Esophagus muscularis mucosa (tissue), 4 donors: ENCODE data around the gene ST3GAL3. TPM values are rescaled to one million over a fixed set of nuclear protein-coding genes. Genes with fewer than 3 reads are reported as not detected.

ENCODE experiments used
- DNase-seq: peaks from one replicate; pipeline ENCODE4 v3.0.0-alpha.2; 2017; ENCODE audit errors: extremely low spot score
- H3K27ac ChIP-seq, 4 donors: fragments of 200-600 bp; sonication (generic); replicated peaks in 1 of 4; 1 replicate in 3 of 4; 2 replicates in 1 of 4; pipeline ENCODE4 v1.5.1; 2016 to 2019; ENCODE audit warnings: mild to moderate bottlenecking in 1 of 4
- H3K27me3 ChIP-seq, 4 donors: fragments of 200-600 bp; sonication (generic); one replicate each; pipeline versions ENCODE4 v1.5.1 to v1.6.0; 2016 to 2019
- H3K36me3 ChIP-seq, 4 donors: fragments of 200-600 bp; sonication (generic); one replicate each; pipeline ENCODE4 v1.5.1; 2016 to 2019
- H3K4me1 ChIP-seq, 4 donors: fragments of 200-600 bp; sonication (generic); one replicate each; pipeline ENCODE4 v1.5.1; 2016 to 2019
- H3K4me3 ChIP-seq, 4 donors: fragments of 200-600 bp; sonication (generic); 1 replicate in 2 of 4; 2 replicates in 2 of 4; pipeline ENCODE4 v1.5.1; 2016 to 2019; ENCODE audit warnings: mild to moderate bottlenecking in 4 of 4, moderate library complexity in 1 of 4
- H3K9me3 ChIP-seq, 4 donors: fragments of 200-600 bp; sonication (generic); 1 replicate in 3 of 4; 2 replicates in 1 of 4; pipeline ENCODE4 v1.5.1; 2016 to 2019
- EP300 ChIP-seq: sonication (generic); formaldehyde crosslinking; IDR thresholded peaks from one replicate; pipeline ENCODE4 v1.6.1; 2017; ENCODE audit warnings: antibody characterized with exemption
- POLR2A ChIP-seq: fragments of 450-650 bp; IDR thresholded peaks from one replicate; pipeline ENCODE4 v1.6.1; 2017; ENCODE audit warnings: antibody characterized with exemption, moderate library complexity, mild to moderate bottlenecking, low read depth
- POLR2AphosphoS5 ChIP-seq, 2 donors: sonication (generic); formaldehyde crosslinking; IDR thresholded peaks; one replicate each; pipeline ENCODE4 v1.6.1; 2017; ENCODE audit warnings: antibody characterized with exemption in 2 of 2
- WGBS: methylation state at CpG from one replicate; pipeline ENCODE4 v1.1.5; 2018; 5-methylcytosine and 5-hydroxymethylcytosine counted together
- intact Hi-C: fragments of 100-400 bp; cut with DNase I; formaldehyde crosslinking; loops from one replicate; pipeline ENCODE4 v1.15.1; 2023
- total RNA-seq, 4 donors: library from RNA; depleted of rRNA; stranded (reverse); fragments of >200 nt; gene quantifications; one replicate each; pipeline versions ENCODE4 v1.1.0 to v1.2.1, GENCODE V29; 2016
- TF ChIP-seq, protein P1 (sequence below), 3 experiments: fragments of 200-600 bp in 2 of 3; fragments of 450-650 bp in 1 of 3; sonication (generic) in 2 of 3; IDR thresholded peaks; one replicate each; pipeline ENCODE4 v1.5.1; 2017 to 2019; ENCODE audit warnings: antibody characterized with exemption in 3 of 3, mild to moderate bottlenecking in 2 of 3, moderate library complexity in 1 of 3

Gene ST3GAL3
- total RNA-seq, 4 donors from 2014 or later, result 23.3 to 37.1 (median 30.1) TPM

DNA sequence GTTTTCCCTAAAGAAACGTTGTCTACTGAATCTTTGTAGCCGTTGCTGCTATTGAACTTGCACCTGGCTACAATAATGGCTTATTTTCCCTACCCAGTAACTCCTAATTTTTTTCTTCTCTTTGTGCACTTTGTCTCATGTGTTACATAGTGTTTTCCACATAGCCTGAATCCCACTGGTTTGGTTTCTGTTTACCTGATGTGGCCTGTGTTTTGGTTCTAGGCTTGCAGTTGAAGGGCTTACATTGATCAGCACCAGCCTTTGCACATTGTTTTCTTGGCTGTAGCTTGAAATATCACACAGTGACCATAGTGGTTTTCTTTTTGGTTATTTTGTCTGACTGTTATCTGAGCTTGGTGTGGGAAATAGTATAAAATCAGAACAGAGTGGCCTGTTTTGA is 29.5 kb downstream of the ST3GAL3 start:
- Histone ChIP-seq H3K4me3 (no peak overlapping the region), H3K4me1 (peaks cover 5 to 9% (median 6%) of the 10 kb centered on the region in 4 donors), H3K27ac (no peak overlapping the region), H3K9me3 (no peaks in the 10 kb centered on the region), H3K36me3 (peaks cover 0 to 29% (median 16%) of the 10 kb centered on the region in 4 donors), H3K27me3 (no peaks in the 10 kb centered on the region)
- no peak for TF ChIP-seq EP300
- TF ChIP-seq POLR2AphosphoS5 (IDR thresholded peaks at IDR 0.05), result no peak
- TF ChIP-seq, protein P1, sequence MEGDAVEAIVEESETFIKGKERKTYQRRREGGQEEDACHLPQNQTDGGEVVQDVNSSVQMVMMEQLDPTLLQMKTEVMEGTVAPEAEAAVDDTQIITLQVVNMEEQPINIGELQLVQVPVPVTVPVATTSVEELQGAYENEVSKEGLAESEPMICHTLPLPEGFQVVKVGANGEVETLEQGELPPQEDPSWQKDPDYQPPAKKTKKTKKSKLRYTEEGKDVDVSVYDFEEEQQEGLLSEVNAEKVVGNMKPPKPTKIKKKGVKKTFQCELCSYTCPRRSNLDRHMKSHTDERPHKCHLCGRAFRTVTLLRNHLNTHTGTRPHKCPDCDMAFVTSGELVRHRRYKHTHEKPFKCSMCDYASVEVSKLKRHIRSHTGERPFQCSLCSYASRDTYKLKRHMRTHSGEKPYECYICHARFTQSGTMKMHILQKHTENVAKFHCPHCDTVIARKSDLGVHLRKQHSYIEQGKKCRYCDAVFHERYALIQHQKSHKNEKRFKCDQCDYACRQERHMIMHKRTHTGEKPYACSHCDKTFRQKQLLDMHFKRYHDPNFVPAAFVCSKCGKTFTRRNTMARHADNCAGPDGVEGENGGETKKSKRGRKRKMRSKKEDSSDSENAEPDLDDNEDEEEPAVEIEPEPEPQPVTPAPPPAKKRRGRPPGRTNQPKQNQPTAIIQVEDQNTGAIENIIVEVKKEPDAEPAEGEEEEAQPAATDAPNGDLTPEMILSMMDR (IDR thresholded peaks at IDR 0.05), result no peak
- no peak for TF ChIP-seq POLR2A
- WGBS, result 91% methylated on average over 2 of the region's 2 CpGs
- intact Hi-C loops, result no loop called here
- no peak for DNase-seq

DNA sequence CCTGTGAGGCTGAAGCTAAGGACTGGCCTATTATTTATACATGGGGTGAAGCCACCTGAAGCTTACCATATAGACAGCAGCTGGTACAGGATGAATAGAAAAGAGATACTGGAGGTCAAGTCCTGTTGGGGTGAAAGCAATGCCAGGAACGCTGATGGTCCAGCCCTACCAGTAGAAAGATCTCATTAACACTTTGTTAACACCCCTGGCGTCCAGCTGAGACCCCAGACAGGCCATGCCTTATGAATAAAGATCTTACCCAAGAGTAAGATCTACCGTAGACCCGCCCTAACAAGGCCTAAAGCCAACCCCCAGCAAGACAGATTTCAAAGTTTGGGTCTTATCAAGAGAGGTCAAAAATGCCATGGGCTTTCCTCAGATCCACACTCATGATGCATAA is 34.7 kb downstream of the ST3GAL3 start:
- no peak overlapping the region for H3K4me3 ChIP-seq
- intact Hi-C loops, result no loop called here
- H3K27ac ChIP-seq, result no peak overlapping the region
- no peak for DNase-seq
- no peaks in the 10 kb centered on the region for H3K27me3 ChIP-seq
- peaks cover 0 to 33% (median 6%) of the 10 kb centered on the region in 4 donors for H3K36me3 ChIP-seq
- TF ChIP-seq, protein P1 (IDR thresholded peaks at IDR 0.05), result no peak
- no peak for TF ChIP-seq POLR2A
- no peak for TF ChIP-seq POLR2AphosphoS5 (IDR thresholded peaks at IDR 0.05)
- TF ChIP-seq EP300, result no peak
- 84% methylated on average over 4 of the region's 4 CpGs for WGBS
- H3K4me1 ChIP-seq, result no peaks in the 10 kb centered on the region
- no peaks in the 10 kb centered on the region for H3K9me3 ChIP-seq

DNA sequence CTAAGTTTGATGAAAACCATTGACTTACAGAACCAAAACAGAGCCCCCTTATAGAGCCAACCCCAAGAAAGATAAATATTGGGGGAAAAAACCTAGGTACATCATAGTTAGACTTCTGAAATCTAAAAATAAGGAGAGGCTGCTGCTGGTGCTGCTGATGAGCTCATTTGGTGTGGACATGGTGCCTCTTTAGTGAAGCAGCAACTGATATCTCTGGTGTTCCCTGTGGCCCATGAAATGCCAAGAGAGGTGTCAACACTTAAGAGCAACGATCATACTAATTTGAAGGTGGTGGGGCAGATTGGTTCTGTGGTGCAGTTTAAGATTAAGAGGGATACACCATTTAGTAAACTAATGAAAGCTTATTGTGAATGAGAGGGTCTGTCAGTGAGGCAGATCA is 35.9 kb downstream of the ST3GAL3 start:
- intact Hi-C loops, result no loop called here
- no peaks in the 10 kb centered on the region for H3K27me3 ChIP-seq
- no peaks in the 10 kb centered on the region for H3K4me1 ChIP-seq
- TF ChIP-seq POLR2AphosphoS5 (IDR thresholded peaks at IDR 0.05) (no peak), EP300 (no peak), POLR2A (no peak)
- TF ChIP-seq, protein P1 (IDR thresholded peaks at IDR 0.05), result no peak
- no peak for DNase-seq
- H3K36me3 ChIP-seq, result peaks cover 0 to 31% (median 5%) of the 10 kb centered on the region in 4 donors
- no peak overlapping the region for H3K27ac ChIP-seq
- no peaks in the 10 kb centered on the region for H3K9me3 ChIP-seq
- no peak overlapping the region for H3K4me3 ChIP-seq
- WGBS, result 100% methylated on average over 1 of the region's 1 CpG

DNA sequence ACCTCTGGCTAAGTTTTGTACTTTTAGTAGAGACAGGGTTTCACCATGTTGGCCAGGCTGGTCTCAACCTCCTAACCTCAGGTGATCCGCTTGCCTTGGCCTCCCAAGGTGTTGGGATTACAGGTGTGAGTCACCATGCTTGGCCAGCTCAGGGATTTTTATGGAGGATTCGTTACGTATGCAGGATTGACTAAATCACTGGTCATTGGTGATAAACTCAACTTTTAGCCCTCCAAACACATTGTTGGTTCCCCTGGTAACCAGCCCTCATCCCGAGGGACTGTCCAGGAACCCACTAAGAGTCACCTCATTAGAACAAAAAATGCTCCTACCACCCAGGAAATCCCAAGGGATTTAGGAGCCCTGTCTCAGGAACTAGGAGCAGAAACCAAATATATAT is 40.4 kb downstream of the ST3GAL3 start:
- no peaks in the 10 kb centered on the region for H3K9me3 ChIP-seq
- TF ChIP-seq POLR2A, result no peak
- no peak for TF ChIP-seq POLR2AphosphoS5 (IDR thresholded peaks at IDR 0.05)
- TF ChIP-seq, protein P1 (IDR thresholded peaks at IDR 0.05), result no peak
- TF ChIP-seq EP300, result no peak
- intact Hi-C loops, result no loop called here
- no peak overlapping the region for H3K4me3 ChIP-seq
- peaks cover 0 to 26% (median 2%) of the 10 kb centered on the region in 4 donors for H3K36me3 ChIP-seq
- no peak for DNase-seq
- H3K4me1 ChIP-seq, result no peaks in the 10 kb centered on the region
- H3K27me3 ChIP-seq, result no peaks in the 10 kb centered on the region
- 90% methylated on average over 3 of the region's 4 CpGs for WGBS
- H3K27ac ChIP-seq, result no peak overlapping the region

DNA sequence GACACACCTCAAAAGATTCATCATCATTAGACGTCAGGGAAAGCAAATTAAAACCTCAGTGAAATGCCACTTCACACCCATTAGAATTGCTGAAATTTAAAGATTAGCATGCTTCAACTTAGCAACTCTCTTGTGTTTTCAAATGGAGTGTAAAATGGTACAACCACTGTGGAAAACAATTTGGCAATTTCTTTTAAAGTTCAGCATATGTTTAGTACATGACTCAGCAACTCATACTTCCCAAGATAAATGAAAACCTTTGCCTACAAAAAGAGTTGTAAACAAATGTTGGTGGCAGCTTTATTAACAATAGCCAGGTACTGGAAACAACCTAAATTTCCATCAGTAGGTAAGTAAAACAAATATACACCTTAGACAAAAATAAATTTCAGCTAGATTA is 42.7 kb downstream of the ST3GAL3 start:
- 86% methylated on average over 1 of the region's 1 CpG for WGBS
- intact Hi-C loops, result no loop called here

More for the DNA sequence above, 42.7 kb downstream of the ST3GAL3 start:
- DNase-seq, result no peak
- H3K36me3 ChIP-seq, result peaks cover 0 to 24% (median 2%) of the 10 kb centered on the region in 4 donors
- TF ChIP-seq POLR2AphosphoS5 (IDR thresholded peaks at IDR 0.05) (no peak), POLR2A (no peak), EP300 (no peak)
- TF ChIP-seq, protein P1 (IDR thresholded peaks at IDR 0.05), result no peak
- H3K4me1 ChIP-seq, result no peaks in the 10 kb centered on the region
- no peaks in the 10 kb centered on the region for H3K27me3 ChIP-seq
- H3K9me3 ChIP-seq, result no peaks in the 10 kb centered on the region
- no peak overlapping the region for H3K27ac ChIP-seq
- no peak overlapping the region for H3K4me3 ChIP-seq
